Left ventricle myocardium inferior (tissue), 1 donor: ENCODE measurements around the gene PRDM16. TPM values are rescaled to one million over a fixed set of nuclear protein-coding genes. Genes with fewer than 3 reads are reported as not detected.

Experiments used
- DNase-seq: peaks from one replicate; pipeline ENCODE4 v3.0.0-alpha.2; 2020
- H3K27ac ChIP-seq: fragments of 200-600 bp; replicated peaks from 2 replicates; pipeline ENCODE4 v1.8.0; 2021
- H3K27me3 ChIP-seq: fragments of 200-600 bp; 2 replicates; pipeline ENCODE4 v1.8.0; 2021; ENCODE audit warnings: low read depth
- H3K36me3 ChIP-seq: fragments of 200-600 bp; 2 replicates; pipeline ENCODE4 v1.8.0; 2021
- H3K4me1 ChIP-seq: fragments of 200-600 bp; 2 replicates; pipeline ENCODE4 v1.8.0; 2021
- H3K4me3 ChIP-seq: fragments of 200-600 bp; 2 replicates; pipeline ENCODE4 v1.8.0; 2021; ENCODE audit warnings: mild to moderate bottlenecking, moderate library complexity
- H3K9me3 ChIP-seq: fragments of 200-600 bp; replicated peaks from 2 replicates; pipeline ENCODE4 v1.8.0; 2021
- intact Hi-C: fragments of 100-400 bp; cut with micrococcal nuclease; formaldehyde crosslinking; loops from one replicate; pipeline ENCODE4 v1.11.0; 2022
- total RNA-seq: library from RNA; stranded (reverse); fragmentation: NEBNext Ultra II Directional; extraction: Animal tissue kit (Norgen Biotek cat#: 25700); gene quantifications from one replicate; pipeline ENCODE4 v1.2.1, GENCODE V29; 2021
- TF ChIP-seq, protein P1 (sequence below): fragments of 200-600 bp; IDR thresholded peaks from 2 replicates; pipeline ENCODE4 v1.8.0; 2021; ENCODE audit warnings: antibody characterized with exemption, mild to moderate bottlenecking, borderline replicate concordance
- donor health status: DM: no; HTN: yes; CAD: no; lungs with severe emphysema.

PRDM16 gene
- total RNA-seq, 1 donor from 2014 or later, result 16.6 TPM

DNA sequence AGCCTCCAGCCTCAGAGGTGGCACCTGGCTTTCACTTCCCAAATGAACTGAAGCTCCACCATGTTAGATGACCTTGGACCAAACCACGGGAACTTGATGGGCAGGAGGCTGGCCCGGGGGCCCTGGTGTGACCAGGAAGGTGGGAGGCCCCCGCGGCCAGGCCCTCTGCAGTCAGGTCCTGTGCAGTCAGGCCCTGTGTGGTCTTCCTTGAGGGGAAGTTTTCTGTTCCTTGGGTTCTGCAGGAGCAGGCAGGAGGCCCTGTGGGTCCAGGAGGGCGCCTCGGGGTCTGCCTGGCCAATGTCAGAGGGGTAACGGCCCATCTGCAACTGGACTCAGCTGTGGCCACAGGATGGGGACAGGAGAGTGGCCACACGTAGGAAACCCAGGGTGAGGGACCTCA lies 13.0 kb downstream of the PRDM16 start:
- TF ChIP-seq, protein P1, sequence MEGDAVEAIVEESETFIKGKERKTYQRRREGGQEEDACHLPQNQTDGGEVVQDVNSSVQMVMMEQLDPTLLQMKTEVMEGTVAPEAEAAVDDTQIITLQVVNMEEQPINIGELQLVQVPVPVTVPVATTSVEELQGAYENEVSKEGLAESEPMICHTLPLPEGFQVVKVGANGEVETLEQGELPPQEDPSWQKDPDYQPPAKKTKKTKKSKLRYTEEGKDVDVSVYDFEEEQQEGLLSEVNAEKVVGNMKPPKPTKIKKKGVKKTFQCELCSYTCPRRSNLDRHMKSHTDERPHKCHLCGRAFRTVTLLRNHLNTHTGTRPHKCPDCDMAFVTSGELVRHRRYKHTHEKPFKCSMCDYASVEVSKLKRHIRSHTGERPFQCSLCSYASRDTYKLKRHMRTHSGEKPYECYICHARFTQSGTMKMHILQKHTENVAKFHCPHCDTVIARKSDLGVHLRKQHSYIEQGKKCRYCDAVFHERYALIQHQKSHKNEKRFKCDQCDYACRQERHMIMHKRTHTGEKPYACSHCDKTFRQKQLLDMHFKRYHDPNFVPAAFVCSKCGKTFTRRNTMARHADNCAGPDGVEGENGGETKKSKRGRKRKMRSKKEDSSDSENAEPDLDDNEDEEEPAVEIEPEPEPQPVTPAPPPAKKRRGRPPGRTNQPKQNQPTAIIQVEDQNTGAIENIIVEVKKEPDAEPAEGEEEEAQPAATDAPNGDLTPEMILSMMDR, result no peak
- intact Hi-C loops, result no loop called here
- no peak overlapping the region for H3K4me3 ChIP-seq
- peaks cover 72% of the 10 kb centered on the region for H3K4me1 ChIP-seq
- no peaks in the 10 kb centered on the region for H3K36me3 ChIP-seq
- peak overlapping the region; percentile 69 for H3K27ac ChIP-seq
- no peak for DNase-seq
- H3K9me3 ChIP-seq, result no peaks in the 10 kb centered on the region
- H3K27me3 ChIP-seq, result peaks cover 14% of the 10 kb centered on the region

DNA sequence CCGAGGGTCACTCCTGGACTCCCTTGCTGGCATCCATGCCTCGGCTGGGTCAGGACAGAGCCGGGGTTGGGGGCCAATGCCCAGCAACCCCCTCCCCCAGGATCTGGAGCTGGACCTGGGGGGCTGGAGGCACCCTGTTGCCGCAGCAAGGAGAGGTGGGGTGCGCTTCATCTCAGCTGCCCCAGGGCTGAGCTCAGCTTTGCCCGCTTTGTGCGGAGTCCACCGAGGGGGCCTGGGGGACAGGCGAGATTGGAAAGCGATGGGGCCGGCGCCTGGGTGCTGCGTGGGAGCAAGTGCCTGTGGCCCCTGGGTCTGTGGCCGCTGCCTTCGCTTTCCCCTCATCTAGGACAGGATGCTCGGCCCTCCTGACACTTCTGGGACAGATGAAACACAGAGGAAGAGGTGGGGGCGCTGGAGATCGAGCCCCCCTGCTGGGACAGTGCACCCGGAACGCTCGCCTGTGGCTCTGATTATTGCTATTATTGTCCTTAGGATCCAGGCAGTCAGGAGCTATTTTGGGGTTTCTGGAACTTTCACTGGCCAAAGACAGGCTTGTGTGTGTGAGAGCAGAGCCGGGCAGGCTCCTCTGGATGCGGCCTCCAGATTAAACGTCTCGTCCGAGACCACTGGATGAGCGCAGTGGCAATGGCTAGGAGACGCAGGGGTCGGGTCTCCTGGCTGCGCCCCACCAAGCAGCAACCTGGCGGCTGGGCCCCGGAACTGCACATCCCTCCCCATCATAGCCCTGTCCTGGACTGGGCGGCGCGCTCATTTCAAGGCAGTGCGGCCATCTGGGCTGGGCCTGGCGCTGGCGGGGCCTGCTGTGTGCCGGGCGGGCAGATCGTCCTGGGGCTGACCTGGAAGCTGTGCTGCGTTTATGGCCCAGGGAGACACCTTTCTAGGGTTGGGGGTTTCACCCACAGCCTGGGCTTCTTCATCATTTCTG lies 13.8 kb downstream of the PRDM16 start:
- Histone ChIP-seq H3K27ac (peak overlapping the region; percentile 69), H3K4me3 (peak overlapping the region; percentile 43), H3K27me3 (peaks cover 6% of the 10 kb centered on the region), H3K9me3 (no peaks in the 10 kb centered on the region), H3K36me3 (no peaks in the 10 kb centered on the region), H3K4me1 (peaks cover 70% of the 10 kb centered on the region)
- TF ChIP-seq, protein P1, result no peak
- no peak for DNase-seq
- intact Hi-C loops, result no loop called here

DNA sequence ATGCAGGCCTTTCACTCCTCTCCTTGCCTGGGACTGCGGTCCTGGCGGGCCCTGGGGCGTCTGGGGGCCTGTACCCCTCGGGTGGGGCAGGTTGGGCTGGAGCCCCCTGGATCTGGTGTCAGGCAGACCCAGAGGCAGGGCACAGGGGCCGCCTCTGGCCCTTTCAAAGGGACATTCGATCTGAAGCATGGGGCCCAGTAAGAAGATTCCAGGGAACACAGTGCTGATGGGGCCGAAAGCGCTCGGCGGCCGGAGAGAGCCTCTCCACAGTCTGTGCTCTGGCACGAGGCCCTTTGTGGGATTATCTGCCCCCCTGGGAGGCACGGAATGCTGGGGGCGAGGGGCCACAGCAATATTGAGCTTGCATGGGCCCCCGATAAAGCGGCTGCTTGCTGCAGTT lies 15.2 kb downstream of the PRDM16 start:
- Histone ChIP-seq H3K27ac (peak overlapping the region; percentile 69), H3K4me3 (peak overlapping the region; percentile 43), H3K9me3 (no peaks in the 10 kb centered on the region), H3K27me3 (peaks cover 2% of the 10 kb centered on the region), H3K36me3 (no peaks in the 10 kb centered on the region), H3K4me1 (peaks cover 58% of the 10 kb centered on the region)
- intact Hi-C loops, result no loop called here
- TF ChIP-seq, protein P1, result no peak
- no peak for DNase-seq

DNA sequence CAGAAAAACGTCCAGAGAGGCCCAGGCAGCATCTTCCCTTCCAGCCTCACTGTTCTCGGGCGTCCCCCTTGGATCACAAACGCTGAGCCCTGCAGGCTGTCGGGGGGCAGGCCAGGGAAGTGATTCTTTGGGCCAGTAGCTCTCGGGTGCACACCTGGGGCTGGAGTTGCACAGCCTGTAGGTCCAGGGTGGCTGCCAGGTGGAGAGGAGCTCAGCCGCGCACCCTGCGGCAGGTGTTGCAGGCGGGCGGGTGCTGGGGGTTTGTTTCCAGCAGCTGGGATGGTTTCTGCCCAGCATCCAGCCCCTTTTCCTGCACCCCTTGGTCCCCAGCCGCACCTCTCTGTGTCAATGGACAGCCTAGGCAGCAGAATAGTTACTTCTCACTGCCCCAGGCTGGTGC lies 15.7 kb downstream of the PRDM16 start:
- peak overlapping the region; percentile 69 for H3K27ac ChIP-seq
- peaks cover 5% of the 10 kb centered on the region for H3K27me3 ChIP-seq
- intact Hi-C loops, result no loop called here
- peaks cover 52% of the 10 kb centered on the region for H3K4me1 ChIP-seq
- DNase-seq, result no peak
- TF ChIP-seq, protein P1, result no peak
- H3K4me3 ChIP-seq, result peak overlapping the region; percentile 43
- no peaks in the 10 kb centered on the region for H3K9me3 ChIP-seq
- H3K36me3 ChIP-seq, result no peaks in the 10 kb centered on the region

DNA sequence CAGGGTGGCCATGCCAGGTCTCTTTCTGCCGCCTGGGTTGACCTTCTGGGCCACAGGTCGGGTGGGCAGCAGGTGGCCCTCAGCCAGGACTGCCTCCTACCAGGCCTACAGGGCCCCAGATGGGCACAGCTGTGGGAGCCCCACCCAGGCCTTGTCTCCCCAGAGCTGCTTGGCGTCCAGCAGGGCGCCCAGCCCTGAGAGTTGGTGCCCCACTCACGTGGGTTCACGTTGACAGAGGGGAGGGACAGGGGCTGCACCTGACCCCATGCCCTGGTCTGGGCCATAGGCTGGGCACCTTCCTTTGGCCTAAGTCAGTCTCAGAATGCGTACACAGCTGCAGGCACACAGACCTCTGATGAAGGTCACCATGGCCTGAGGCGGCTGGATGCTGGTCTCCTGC lies 16.7 kb downstream of the PRDM16 start:
- TF ChIP-seq, protein P1, result no peak
- H3K4me1 ChIP-seq, result peaks cover 46% of the 10 kb centered on the region
- no peak for DNase-seq
- no peaks in the 10 kb centered on the region for H3K9me3 ChIP-seq
- H3K4me3 ChIP-seq, result no peak overlapping the region
- intact Hi-C loops, result no loop called here
- H3K27ac ChIP-seq, result no peak overlapping the region
- no peaks in the 10 kb centered on the region for H3K36me3 ChIP-seq
- peaks cover 5% of the 10 kb centered on the region for H3K27me3 ChIP-seq
